Measurements from ENCODE around the gene FBXL13. TPM values are rescaled to one million over a fixed set of nuclear protein-coding genes. Genes with fewer than 3 reads are reported as not detected.

The FBXL13 gene
- total and polyA plus RNA-seq, 2 of the 8 experiments (the other 6 are each of a cell fraction or from before 2014, with no cell fraction given): 1.2 to 2.8 TPM

- Histone ChIP-seq H2BK15ac (ENCODE audit: low read length) (no peak overlapping the region), H3K18ac (ENCODE audit: extremely low read depth, low read length) (no peak overlapping the region), H2BK5ac (ENCODE audit: low read depth, low read length) (no peak overlapping the region), H3K9me3 (ENCODE audit: insufficient read depth in 2 of 2, low read depth in 1 of 2, low read length in 1 of 2) (no peaks in the 10 kb centered on the region), H3K23ac (ENCODE audit: insufficient read length) (no peak overlapping the region), H2BK120ac (replicated peaks; ENCODE audit: low read depth, low read length) (no peak overlapping the region), H3K36me3 (ENCODE audit: control insufficient read depth in 2 of 4, insufficient read depth in 4 of 4, low read length in 3 of 4) (no peaks in the 10 kb centered on the region), H3K4me1 (replicated peaks in 1 of 4; ENCODE audit: control insufficient read depth in 3 of 4, insufficient read depth in 4 of 4, low read length in 3 of 4) (no peaks in the 10 kb centered on the region), H3K14ac (ENCODE audit: insufficient read length) (no peak overlapping the region), H2BK20ac (ENCODE audit: low read length) (no peak overlapping the region), H4K91ac (replicated peaks; ENCODE audit: insufficient read length, low read length) (no peak overlapping the region), H2AK5ac (ENCODE audit: low read depth, low read length) (no peak overlapping the region), H4K8ac (ENCODE audit: extremely low read depth, insufficient read depth, low read length) (no peak overlapping the region), H3K27me3 (replicated peaks in 1 of 4; ENCODE audit: control insufficient read depth in 3 of 4, extremely low read depth in 1 of 4, insufficient read depth in 3 of 4, low read length in 3 of 4) (no peaks in the 10 kb centered on the region), H2BK12ac (ENCODE audit: low read depth, low read length) (no peak overlapping the region), H3K79me2 (ENCODE audit: control insufficient read depth in 1 of 2, insufficient read depth in 2 of 2, low read length in 2 of 2) (no peaks in the 10 kb centered on the region), H3K79me1 (ENCODE audit: low read depth, low read length) (no peaks in the 10 kb centered on the region), H3K23me2 (ENCODE audit: low read depth, low read length) (no peaks in the 10 kb centered on the region), H3K4me3 (ENCODE audit: extremely low read depth in 1 of 4, insufficient read depth in 2 of 4, low read depth in 3 of 4, low read length in 4 of 4) (no peak overlapping the region), H2AFZ (ENCODE audit: low read length) (no peak overlapping the region), H4K20me1 (replicated peaks in 1 of 2; ENCODE audit: control insufficient read depth in 1 of 2, insufficient read depth in 2 of 2, low read length in 2 of 2) (no peaks in the 10 kb centered on the region), H3K9ac (replicated peaks in 1 of 4; ENCODE audit: extremely low read depth in 1 of 4, low read depth in 3 of 4, low read length in 3 of 4) (no peak overlapping the region), H3K27ac (ENCODE audit: low read depth, low read length) (no peak overlapping the region), H3K4ac (replicated peaks; ENCODE audit: insufficient read length, low read depth, low read length) (no peak overlapping the region), H3K4me2 (ENCODE audit: insufficient read depth in 1 of 2, low read depth in 2 of 2, low read length in 2 of 2) (no peak overlapping the region), H4K5ac (ENCODE audit: insufficient read length, low read depth, low read length) (no peak overlapping the region), H3K56ac (replicated peaks; ENCODE audit: insufficient read length, low read depth, low read length) (no peak overlapping the region)
- POLR2A ChIA-PET (ENCODE audit: partially characterized antibody): no interaction called here
- no peak for TF ChIP-seq KDM5A (IDR thresholded peaks at IDR 0.05; ENCODE audit: low read length)
- FAIRE-seq (no peak), DNase-seq (ENCODE audit: low read depth in 1 of 2, low spot score in 2 of 2) (no peak)
- CTCF ChIA-PET (ENCODE audit: partially characterized antibody): no interaction called here
- 93 to 100% methylated on average over 4 to 8 of the region's 8 CpGs for WGBS, 2 experiments (ENCODE audit: extremely low coverage in 1 of 2, insufficient coverage in 1 of 2, insufficient read length in 1 of 2, insufficient replicate concordance in 2 of 2, low coverage in 1 of 2, low lambda C conversion rate in 2 of 2, missing lambda C conversion rate in 1 of 2)
Observed at GRCh38 chr7:102976493-102976892, 98.1 kb downstream of the FBXL13 start.

All from H1 (cell line).